Natural killer cell (primary cell): Measurements from ENCODE around the gene TPI1. TPM values are rescaled to one million over a fixed set of nuclear protein-coding genes. Genes with fewer than 3 reads are reported as not detected.

ENCODE experiments used
- ATAC-seq, 3 donors: fragments of 150-1000 bp in 2 of 3; fragments of 200-7000 bp in 1 of 3; cut with Tn5 transposase; 1 replicate in 1 of 3; 2 replicates in 2 of 3; pipeline ENCODE4 v1.10.0; 2021; ENCODE audit warnings: mild to moderate bottlenecking in 2 of 3, moderate library complexity in 2 of 3
- DNase-seq, 2 donors: peaks; one replicate each; pipeline versions ENCODE4 v3.0.0 to v3.0.0-alpha.2; 2013 to 2021; ENCODE audit warnings: mixed read lengths in 1 of 2
- H3K27ac ChIP-seq: one replicate; pipeline ENCODE4 v1.5.1; 2013; ENCODE audit warnings: mild to moderate bottlenecking, low read length
- H3K27me3 ChIP-seq: one replicate; pipeline ENCODE4 v1.6.1; 2013; ENCODE audit warnings: low read length; ENCODE audit not compliant: control insufficient read depth, insufficient read depth
- H3K36me3 ChIP-seq: one replicate; pipeline ENCODE4 v1.6.1; 2013; ENCODE audit warnings: low read length; ENCODE audit not compliant: control insufficient read depth, insufficient read depth
- H3K4me1 ChIP-seq: one replicate; pipeline ENCODE4 v1.6.1; 2013; ENCODE audit warnings: low read length; ENCODE audit not compliant: control insufficient read depth, insufficient read depth
- H3K4me3 ChIP-seq: one replicate; pipeline ENCODE4 v1.5.1; 2013; ENCODE audit warnings: low read length
- H3K9me3 ChIP-seq: one replicate; pipeline ENCODE4 v1.6.1; 2013; ENCODE audit warnings: low read length; ENCODE audit not compliant: control insufficient read depth, insufficient read depth
- H3K27ac Mint-ChIP-seq, 2 donors: one replicate each; pipeline ENCODE4 v1.8.0; 2022; ENCODE audit warnings: mild to moderate bottlenecking in 2 of 2, mixed read lengths in 2 of 2, moderate library complexity in 1 of 2
- H3K27me3 Mint-ChIP-seq, 2 donors: one replicate each; pipeline ENCODE4 v1.8.0; 2022; ENCODE audit warnings: low read depth in 2 of 2, mixed read lengths in 2 of 2
- H3K36me3 Mint-ChIP-seq: one replicate; pipeline ENCODE4 v1.8.0; 2022; ENCODE audit warnings: mixed read lengths
- H3K4me1 Mint-ChIP-seq, 2 donors: one replicate each; pipeline ENCODE4 v1.8.0; 2022; ENCODE audit warnings: mixed read lengths in 2 of 2
- H3K4me3 Mint-ChIP-seq: one replicate; pipeline ENCODE4 v1.8.0; 2022; ENCODE audit warnings: mild to moderate bottlenecking, moderate library complexity, mixed read lengths
- H3K9me3 Mint-ChIP-seq, 2 donors: one replicate each; pipeline ENCODE4 v1.8.0; 2022; ENCODE audit warnings: mixed read lengths in 2 of 2
- WGBS: methylation state at CpG from one replicate; pipeline ENCODE4 v1.1.7; 2013; ENCODE audit warnings: missing lambda C conversion rate; ENCODE audit not compliant: insufficient coverage; 5-methylcytosine and 5-hydroxymethylcytosine counted together
- intact Hi-C: fragments of 100-400 bp; cut with micrococcal nuclease; formaldehyde crosslinking; loops from one replicate; pipeline ENCODE4 v1.14.2; 2022
- total RNA-seq, 4 donors: library from RNA; stranded (reverse); fragments of 120-200 nt in 1 of 4; gene quantifications; one replicate each; pipeline versions ENCODE4 v1.2.3 to v1.2.4, GENCODE V29; 2013 to 2022
- TF ChIP-seq, protein P1 (sequence below): fragments of 200-600 bp; IDR thresholded peaks from one replicate; pipeline ENCODE4 v1.8.0; 2022; ENCODE audit warnings: antibody characterized with exemption

Gene TPI1
- total RNA-seq, 3 donors from 2014 or later (not counting 1 experiment from before 2014, with no cell fraction given) = 167 to 196 (median 189) TPM

DNA sequence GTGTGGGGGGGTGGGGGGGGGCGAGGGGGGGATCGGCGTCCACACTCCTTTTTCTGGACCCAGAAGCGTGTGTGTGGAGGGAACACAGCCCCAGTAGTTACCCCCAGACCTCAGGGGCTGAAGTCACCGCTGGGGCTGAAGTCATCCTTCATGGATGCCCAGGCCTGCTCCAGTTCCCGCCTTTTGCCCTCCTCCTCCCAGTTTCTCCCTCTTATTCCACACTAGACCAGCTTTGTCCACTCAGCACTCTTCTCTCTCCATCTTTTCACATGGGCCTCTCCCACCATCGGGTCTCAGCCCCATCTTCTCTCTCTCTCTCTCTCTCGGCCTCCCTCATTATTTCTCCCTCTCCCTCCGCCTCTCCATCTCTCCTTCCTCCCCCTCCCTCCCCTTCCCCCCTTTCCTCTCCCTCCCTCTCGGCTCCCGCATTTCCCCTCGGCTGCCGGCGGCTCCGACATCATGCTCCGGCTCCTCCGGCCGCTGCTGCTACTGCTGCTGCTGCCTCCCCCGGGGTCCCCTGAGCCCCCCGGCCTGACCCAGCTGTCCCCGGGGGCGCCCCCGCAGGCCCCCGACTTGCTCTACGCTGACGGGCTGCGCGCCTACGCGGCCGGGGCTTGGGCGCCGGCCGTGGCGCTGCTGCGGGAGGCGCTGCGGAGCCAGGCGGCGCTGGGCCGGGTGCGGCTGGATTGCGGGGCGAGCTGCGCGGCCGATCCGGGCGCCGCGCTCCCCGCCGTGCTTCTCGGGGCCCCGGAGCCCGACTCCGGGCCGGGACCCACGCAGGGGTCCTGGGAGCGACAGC lies 39.1 kb upstream of the TPI1 start, which contains the start of gene P3H3:
Gene P3H3 (plus strand): TSS at position 426 of the 799 bp plus-strand sequence. CDS start 34 bp downstream, at position 460.
- ATAC-seq (peak; percentile 37 to 54 (median 49)), DNase-seq (peak in 1 of 2 donors; percentile 61)
- Mint-ChIP-seq H3K27me3 (peaks cover 65 to 66% of the 10 kb centered on the region in 2 donors), H3K9me3 (no peaks in the 10 kb centered on the region), H3K36me3 (no peaks in the 10 kb centered on the region), H3K27ac (peak within 1 kb of the TSS in 1 of 2 donors; percentile 73), H3K4me1 (peaks cover 20 to 33% of the 10 kb centered on the region in 2 donors), H3K4me3 (peak within 1 kb of the TSS; percentile 94)
- intact Hi-C loops = loop anchor here (5.0 kb wide), 1 partner anchor 76 kb away; the partner anchor contains the start of gene MLF2
- WGBS = under 1% methylated on average over 57 of the region's 60 CpGs
- Histone ChIP-seq H3K9me3 (no peaks in the 10 kb centered on the region), H3K4me1 (peaks cover 22% of the 10 kb centered on the region), H3K27me3 (peaks cover 44% of the 10 kb centered on the region), H3K27ac (no peak within 1 kb of the TSS), H3K4me3 (peak within 1 kb of the TSS; percentile 46), H3K36me3 (no peaks in the 10 kb centered on the region)
- TF ChIP-seq, protein P1, sequence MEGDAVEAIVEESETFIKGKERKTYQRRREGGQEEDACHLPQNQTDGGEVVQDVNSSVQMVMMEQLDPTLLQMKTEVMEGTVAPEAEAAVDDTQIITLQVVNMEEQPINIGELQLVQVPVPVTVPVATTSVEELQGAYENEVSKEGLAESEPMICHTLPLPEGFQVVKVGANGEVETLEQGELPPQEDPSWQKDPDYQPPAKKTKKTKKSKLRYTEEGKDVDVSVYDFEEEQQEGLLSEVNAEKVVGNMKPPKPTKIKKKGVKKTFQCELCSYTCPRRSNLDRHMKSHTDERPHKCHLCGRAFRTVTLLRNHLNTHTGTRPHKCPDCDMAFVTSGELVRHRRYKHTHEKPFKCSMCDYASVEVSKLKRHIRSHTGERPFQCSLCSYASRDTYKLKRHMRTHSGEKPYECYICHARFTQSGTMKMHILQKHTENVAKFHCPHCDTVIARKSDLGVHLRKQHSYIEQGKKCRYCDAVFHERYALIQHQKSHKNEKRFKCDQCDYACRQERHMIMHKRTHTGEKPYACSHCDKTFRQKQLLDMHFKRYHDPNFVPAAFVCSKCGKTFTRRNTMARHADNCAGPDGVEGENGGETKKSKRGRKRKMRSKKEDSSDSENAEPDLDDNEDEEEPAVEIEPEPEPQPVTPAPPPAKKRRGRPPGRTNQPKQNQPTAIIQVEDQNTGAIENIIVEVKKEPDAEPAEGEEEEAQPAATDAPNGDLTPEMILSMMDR = no peak

DNA sequence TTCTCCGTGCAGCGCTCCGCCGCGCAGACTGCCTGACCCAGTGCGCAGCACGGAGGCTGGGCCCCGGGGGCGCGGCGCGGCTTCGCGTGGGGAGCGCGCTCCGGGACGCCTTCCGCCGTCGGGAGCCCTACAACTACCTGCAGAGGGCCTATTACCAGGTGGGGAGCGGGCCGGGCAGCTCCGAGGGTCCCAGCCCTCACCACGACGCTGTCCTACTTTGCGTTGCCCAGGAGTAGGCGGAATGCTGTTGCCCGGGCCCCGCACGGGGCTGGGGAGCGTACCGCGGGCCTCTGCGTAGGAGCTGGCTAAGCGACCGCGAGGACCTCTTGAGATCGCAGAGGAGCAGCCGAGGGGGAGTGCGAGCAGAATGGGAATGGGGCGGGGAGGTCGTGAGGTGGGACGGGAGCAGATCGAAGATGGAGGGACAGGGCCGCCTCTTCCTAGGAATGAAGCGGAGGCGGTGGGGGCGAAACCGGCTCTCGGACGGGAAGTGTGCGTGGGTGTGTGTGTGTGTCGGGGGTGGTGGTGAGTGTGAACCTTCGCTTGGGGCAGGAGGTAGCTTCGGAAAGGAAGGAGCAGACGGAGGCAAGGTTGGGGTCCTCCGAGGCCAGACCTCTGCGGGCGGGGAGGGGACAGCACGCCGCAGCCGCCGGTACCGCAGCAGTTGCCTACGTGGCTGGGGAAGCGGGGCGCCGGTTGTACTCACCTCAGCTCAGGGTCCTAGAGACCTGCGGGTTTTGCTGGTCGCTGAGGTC lies 38.4 kb upstream of the TPI1 start:
- H3K4me1 Mint-ChIP-seq = peaks cover 20 to 33% of the 10 kb centered on the region in 2 donors
- under 1% methylated on average over 71 of the region's 71 CpGs for WGBS
- no peaks in the 10 kb centered on the region for H3K36me3 Mint-ChIP-seq
- Histone ChIP-seq H3K4me3 (peak overlapping the region; percentile 46), H3K4me1 (peaks cover 22% of the 10 kb centered on the region), H3K27ac (no peak overlapping the region), H3K9me3 (no peaks in the 10 kb centered on the region), H3K27me3 (peaks cover 44% of the 10 kb centered on the region), H3K36me3 (no peaks in the 10 kb centered on the region)
- intact Hi-C loops = loop anchor here (5.0 kb wide), 1 partner anchor 77 kb away; the partner anchor contains the start of gene MLF2
- peak in 1 of 2 donors; percentile 65 for DNase-seq
- ATAC-seq = peak; percentile 53 to 59 (median 56)
- peak overlapping the region in 1 of 2 donors; percentile 73 for H3K27ac Mint-ChIP-seq
- peak overlapping the region; percentile 94 for H3K4me3 Mint-ChIP-seq
- no peaks in the 10 kb centered on the region for H3K9me3 Mint-ChIP-seq
- peaks cover 61 to 63% of the 10 kb centered on the region in 2 donors for H3K27me3 Mint-ChIP-seq
- TF ChIP-seq, protein P1 = no peak

DNA sequence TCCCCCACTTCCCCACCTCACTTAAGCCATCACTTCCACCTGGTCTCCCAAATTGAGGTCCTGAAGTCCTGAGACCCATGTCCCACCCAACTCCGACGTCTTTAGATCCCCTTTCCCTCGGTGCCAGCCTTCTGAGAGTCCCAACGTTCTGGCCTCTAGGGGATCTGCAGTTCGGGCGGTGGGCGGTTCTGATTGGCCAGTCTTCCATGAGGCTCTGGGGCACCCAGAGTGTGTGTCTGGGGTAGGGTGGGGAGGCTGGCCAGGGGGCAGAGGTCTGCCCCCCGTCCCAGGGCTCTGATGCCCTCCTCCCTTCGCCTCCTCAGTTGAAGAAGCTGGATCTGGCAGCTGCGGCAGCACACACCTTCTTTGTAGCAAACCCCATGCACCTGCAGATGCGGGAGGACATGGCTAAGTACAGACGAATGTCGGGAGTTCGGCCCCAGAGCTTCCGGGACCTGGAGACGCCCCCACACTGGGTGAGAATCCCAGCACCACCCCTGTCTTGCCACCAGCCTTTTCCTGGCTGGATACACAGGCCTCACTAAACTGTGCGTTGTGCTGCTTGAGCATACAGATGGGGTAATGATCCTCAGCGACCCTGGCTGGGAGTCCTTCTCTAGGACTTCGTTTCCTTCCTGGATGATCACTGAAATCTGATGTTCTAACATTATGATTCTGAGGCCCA lies 37.7 kb upstream of the TPI1 start:
- DNase-seq (no peak), ATAC-seq (no peak)
- 65% methylated on average over 19 of the region's 19 CpGs for WGBS
- no peak overlapping the region for H3K27ac ChIP-seq
- H3K4me3 Mint-ChIP-seq = peak overlapping the region; percentile 94
- H3K36me3 ChIP-seq = no peaks in the 10 kb centered on the region
- no peaks in the 10 kb centered on the region for H3K36me3 Mint-ChIP-seq
- peaks cover 22% of the 10 kb centered on the region for H3K4me1 ChIP-seq
- no peaks in the 10 kb centered on the region for H3K9me3 ChIP-seq
- peaks cover 43% of the 10 kb centered on the region for H3K27me3 ChIP-seq
- H3K4me3 ChIP-seq = no peak overlapping the region
- H3K27ac Mint-ChIP-seq = peak overlapping the region in 1 of 2 donors; percentile 73
- TF ChIP-seq, protein P1 = no peak
- H3K27me3 Mint-ChIP-seq = peaks cover 57% of the 10 kb centered on the region in 2 donors
- H3K4me1 Mint-ChIP-seq = peaks cover 20 to 33% of the 10 kb centered on the region in 2 donors
- intact Hi-C loops = loop anchor here (5.0 kb wide), 1 partner anchor 77 kb away; the partner anchor contains the start of gene MLF2
- H3K9me3 Mint-ChIP-seq = no peaks in the 10 kb centered on the region
